A172 (cell line): ENCODE data around the gene LCN15. TPM values are rescaled to one million over a fixed set of nuclear protein-coding genes. Genes with fewer than 3 reads are reported as not detected.

ENCODE experiments used
- total RNA-seq: library from RNA; depleted of rRNA; stranded (reverse); fragments of >200 nt; shearing (Covaris generic); gene quantifications from 2 replicates; pipeline ENCODE4 v1.2.3, GENCODE V29; 2014; rRNA removed

Gene LCN15
- total RNA-seq, 1 experiment from 2014 or later = not detected

Other genes with a start within 250 kb of the LCN15 start
- gene NOTCH1, start 218.5 kb downstream of the LCN15 start, total RNA-seq = 22.2 and 23.3 TPM in 2 replicates
- 110 and 127 TPM in 2 replicates for gene EGFL7, start 101.6 kb downstream of the LCN15 start, total RNA-seq
- 79.4 and 88.8 TPM in 2 replicates for gene AGPAT2, start 77.1 kb downstream of the LCN15 start, total RNA-seq
- 16.0 and 16.7 TPM in 2 replicates for gene DIPK1B, start 51.9 kb downstream of the LCN15 start, total RNA-seq
- gene LCN10, start 21.6 kb downstream of the LCN15 start, total RNA-seq = not detected in 2 replicates
- not detected in 2 replicates for gene LCN6, start 16.0 kb downstream of the LCN15 start, total RNA-seq
- gene LCN8, start 6.3 kb downstream of the LCN15 start, total RNA-seq = not detected in 2 replicates
- gene TMEM141, start 26.8 kb upstream of the LCN15 start, total RNA-seq = 74.4 and 101 TPM in 2 replicates
- 0.45 and 0.55 TPM in 2 replicates for gene CCDC183, start 31.8 kb upstream of the LCN15 start, total RNA-seq
- gene RABL6, start 43.4 kb upstream of the LCN15 start, total RNA-seq = 138 and 144 TPM in 2 replicates
- 1.8 and 2.1 TPM in 2 replicates for gene AJM1, start 78.0 kb upstream of the LCN15 start, total RNA-seq
- 119 and 151 TPM in 2 replicates for gene PHPT1, start 84.9 kb upstream of the LCN15 start, total RNA-seq
- gene MAMDC4, start 87.8 kb upstream of the LCN15 start, total RNA-seq = 7.3 and 8.0 TPM in 2 replicates
- gene EDF1, start 101.8 kb upstream of the LCN15 start, total RNA-seq = 882 and 886 TPM in 2 replicates
- gene TRAF2, start 122.0 kb upstream of the LCN15 start, total RNA-seq = 20.9 and 28.4 TPM in 2 replicates
- gene FBXW5, start 180.2 kb upstream of the LCN15 start, total RNA-seq = 379 and 400 TPM in 2 replicates
- not detected in 2 replicates for gene C8G, start 180.7 kb upstream of the LCN15 start, total RNA-seq
- 0.07 and 2.2 TPM in 2 replicates for gene LCN12, start 187.8 kb upstream of the LCN15 start, total RNA-seq
- gene PTGDS, start 213.0 kb upstream of the LCN15 start, total RNA-seq = 1.6 TPM in 1 of 2 replicates, not detected in the other
- gene LCNL1, start 218.5 kb upstream of the LCN15 start, total RNA-seq = 0.26 TPM in 1 of 2 replicates, not detected in the other
- 104 and 109 TPM in 2 replicates for gene PAXX, start 227.9 kb upstream of the LCN15 start, total RNA-seq
- 126 and 133 TPM in 2 replicates for gene CLIC3, start 232.1 kb upstream of the LCN15 start, total RNA-seq